GM12874 (cell line): Measurements from ENCODE around the gene DGKB.

Source experiments
- CTCF ChIP-seq: IDR thresholded peaks from 2 replicates; pipeline ENCODE4 v1.5.1; 2011; ENCODE audit warnings: low read depth, mild to moderate bottlenecking, control low read depth, low read length, moderate library complexity; ENCODE audit not compliant: insufficient read depth

Gene DGKB

GRCh38 chr7:14765731-14766130 lies 136.8 kb downstream of the DGKB start:
- TF ChIP-seq CTCF: no peak

DNA sequence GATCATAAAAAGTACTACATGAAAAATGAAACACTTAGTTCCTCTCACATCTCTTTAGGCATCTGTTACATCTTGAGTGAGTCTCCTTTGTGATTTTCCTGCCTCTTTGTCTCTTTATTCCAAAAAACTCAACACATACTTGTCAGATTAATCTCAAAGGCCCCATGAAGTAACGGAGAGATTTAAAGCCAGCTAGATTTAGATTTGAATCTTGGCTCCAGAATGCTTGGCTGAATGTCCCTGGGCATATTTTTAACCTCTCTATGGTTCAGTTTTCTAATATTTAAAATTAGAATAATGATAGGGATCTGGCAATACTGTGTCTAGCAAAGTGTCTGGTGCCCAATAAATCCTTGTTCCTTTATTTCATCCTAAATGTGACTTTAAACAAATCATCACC lies 140.0 kb downstream of the DGKB start:
- TF ChIP-seq CTCF: no peak

- no peak for TF ChIP-seq CTCF
Observed at GRCh38 chr7:14761510-14762296, 140.8 kb downstream of the DGKB start.

- no peak for TF ChIP-seq CTCF
Observed at GRCh38 chr7:14760730-14761478, 141.6 kb downstream of the DGKB start.

DNA sequence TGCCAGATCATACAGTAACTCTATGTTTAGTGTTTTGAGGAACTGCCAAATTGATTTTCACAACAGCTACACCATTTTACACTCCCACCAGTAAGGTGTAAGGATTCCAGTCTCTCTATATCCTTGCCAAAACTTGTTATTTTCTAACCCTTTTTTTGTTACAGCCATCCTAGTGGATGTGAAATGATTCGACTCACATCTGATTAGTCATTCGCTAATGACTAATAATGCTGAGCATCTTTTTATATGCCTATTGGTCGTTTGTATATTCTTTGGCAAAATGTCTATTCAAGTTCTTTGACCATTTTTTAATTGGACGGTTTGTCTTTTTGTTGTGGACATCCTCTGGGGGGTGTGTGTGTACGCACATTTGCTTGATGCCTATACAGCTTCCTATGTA lies 142.8 kb downstream of the DGKB start:
- TF ChIP-seq CTCF: no peak

- TF ChIP-seq CTCF: no peak
Observed at GRCh38 chr7:14754631-14755030, 147.9 kb downstream of the DGKB start.

GRCh38 chr7:14752301-14752700 lies 150.2 kb downstream of the DGKB start:
- no peak for TF ChIP-seq CTCF
